ENCODE results near the gene PFN3.

PFN3 gene

DNA sequence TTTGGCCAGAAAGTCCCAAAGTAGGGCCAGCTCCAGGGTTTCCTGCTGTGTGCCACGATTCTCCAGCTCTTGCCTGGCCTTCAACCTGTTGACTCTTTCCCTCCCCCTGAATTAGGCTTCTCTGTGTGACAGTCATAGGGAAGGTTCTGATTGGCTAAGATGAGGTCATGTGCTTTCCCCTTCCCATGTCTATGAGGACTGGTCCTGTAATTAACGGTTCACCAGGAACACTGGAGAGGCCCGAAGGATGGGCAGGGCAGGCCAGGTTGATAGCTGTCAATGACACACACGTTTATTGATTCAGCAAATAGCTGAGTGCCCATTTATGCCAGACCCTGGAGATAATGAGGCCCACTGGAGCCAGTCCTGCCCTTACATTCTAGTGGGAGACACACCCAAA lies 37.2 kb upstream of the PFN3 start:
- DNase-seq, result no peak

DNA sequence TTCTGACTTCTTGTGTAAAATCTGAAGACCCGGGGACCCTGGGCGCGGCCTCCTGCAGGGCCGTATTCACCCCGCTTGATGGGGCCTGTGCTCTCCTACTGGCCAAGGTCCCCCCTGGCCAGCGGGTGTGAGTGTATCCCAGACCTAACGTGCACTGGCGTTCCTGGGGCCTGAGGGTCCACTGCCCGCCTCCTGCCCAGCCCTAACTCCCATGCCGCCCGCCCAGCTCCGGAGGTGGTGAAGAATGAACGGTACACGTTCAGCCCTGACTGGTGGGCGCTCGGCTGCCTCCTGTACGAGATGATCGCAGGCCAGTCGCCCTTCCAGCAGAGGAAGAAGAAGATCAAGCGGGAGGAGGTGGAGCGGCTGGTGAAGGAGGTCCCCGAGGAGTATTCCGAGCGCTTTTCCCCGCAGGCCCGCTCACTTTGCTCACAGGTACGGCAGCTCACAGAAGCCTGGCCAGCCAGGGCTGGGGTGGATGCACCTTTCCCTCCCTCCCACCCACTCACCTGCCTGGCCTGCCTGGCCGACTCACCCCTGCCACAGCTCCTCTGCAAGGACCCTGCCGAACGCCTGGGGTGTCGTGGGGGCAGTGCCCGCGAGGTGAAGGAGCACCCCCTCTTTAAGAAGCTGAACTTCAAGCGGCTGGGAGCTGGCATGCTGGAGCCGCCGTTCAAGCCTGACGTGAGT lies 35.5 kb upstream of the PFN3 start:
- DNase-seq, result no peak

DNA sequence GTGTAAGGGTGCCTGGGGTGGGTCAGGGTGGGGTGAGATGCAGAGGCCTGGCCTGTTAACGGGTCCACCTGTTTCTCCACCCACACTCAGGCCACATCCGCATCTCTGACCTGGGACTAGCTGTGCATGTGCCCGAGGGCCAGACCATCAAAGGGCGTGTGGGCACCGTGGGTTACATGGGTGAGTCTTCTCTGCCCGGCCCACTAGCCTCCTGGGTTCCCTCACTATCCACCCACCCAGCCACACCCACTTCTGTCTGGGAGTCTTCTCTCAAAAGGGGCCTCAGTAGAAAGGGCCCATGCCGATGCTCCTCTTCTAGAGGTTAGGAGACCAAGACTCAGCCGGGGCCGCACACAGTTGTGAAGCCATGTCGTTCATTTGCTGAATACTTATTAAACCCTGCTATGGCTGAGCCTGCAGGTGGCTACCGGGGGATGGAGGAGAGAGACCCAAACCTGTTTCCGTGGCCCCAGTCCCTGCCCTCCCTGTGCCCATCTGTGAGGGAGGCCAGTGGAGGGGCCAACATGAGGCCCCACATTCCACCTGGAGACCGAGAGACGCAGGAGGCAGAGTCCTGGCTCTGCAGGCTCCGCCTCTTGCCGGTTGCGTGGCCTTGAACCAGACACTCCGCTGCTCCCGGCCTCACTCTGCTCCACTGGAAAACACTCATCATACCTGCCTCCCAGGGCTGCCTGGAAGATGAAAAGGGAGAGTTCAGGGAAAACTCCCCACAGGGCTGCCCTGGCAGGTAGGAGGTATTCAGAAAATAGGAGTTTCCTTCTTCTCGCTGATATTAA lies 34.7 kb upstream of the PFN3 start:
- DNase-seq, result no peak

DNA sequence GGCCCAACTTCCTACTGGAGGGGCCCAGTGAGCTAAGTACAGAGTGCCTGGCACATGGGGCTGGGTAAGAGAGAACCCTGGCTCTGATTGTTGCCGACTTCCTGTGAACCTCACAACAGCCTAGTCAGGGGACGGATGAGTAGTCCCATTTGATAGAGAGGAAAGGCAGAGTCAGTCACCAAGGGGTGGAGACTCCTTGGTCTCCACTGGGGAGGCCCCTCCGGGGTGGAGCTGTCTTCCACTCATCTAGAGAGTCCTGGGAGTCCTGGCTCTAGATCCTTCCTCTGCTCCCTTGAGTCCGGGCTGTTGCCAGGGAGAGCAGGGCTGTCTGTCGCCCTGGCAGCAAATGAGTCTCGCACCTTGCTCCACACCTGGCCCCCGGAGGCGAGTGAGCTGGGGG lies 34.0 kb upstream of the PFN3 start:
- DNase-seq, result no peak

DNA sequence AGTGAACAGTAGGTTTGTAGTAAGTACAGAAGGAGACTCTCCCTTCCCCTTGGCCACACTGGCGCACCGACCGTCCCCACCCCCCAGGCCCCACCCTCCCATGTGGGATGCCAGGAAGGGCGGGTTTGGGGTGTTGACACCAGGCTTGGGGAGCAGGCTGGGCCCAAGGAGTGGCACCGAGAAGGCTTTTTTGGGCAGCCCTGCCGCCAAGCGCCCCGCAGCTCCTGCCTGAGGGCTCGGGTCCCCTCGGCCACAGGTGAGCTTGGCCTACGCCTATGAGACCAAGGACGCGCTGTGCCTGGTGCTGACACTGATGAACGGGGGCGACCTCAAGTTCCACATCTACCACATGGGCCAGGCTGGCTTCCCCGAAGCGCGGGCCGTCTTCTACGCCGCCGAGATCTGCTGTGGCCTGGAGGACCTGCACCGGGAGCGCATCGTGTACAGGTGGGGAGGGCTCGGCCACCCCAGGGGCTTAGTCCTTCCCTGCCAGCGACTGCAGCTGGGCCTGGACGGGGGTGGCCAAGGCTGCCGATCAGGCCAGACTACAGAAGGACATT lies 33.3 kb upstream of the PFN3 start:
- no peak for DNase-seq

DNA sequence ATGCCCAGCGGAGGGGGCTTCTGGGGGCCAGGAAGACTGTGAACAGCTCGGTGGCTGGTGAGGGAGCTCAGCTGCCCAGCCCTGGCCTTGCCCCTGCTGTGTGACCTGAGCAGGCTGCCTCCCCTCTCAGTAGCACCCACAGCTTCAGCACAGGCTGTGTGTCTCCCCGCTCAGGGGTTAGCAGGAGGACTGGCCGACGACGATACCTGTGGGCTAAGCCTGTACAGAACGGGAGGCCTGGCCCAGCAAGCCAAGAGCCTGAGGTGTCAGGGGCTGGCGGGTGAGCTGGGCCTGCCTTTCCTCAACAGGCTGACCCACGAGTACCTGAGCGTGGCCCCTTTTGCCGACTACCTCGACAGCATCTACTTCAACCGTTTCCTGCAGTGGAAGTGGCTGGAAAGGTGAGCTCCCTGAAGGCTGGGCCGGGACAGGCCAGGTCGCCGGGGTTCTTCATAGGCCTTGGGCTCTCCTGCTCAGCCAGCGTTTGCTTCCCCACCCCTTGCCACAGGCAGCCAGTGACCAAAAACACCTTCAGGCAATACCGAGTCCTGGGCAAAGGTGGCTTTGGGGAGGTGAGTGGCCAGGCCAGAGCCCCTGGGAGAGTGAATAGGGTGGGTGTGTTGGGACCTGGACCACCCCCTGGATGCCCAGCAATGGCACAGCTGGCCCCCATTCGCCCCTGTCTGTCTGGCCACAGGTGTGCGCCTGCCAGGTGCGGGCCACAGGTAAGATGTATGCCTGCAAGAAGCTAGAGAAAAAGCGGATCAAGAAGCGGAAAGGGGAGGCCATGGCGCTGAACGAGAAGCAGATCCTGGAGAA lies 32.6 kb upstream of the PFN3 start:
- DNase-seq, result no peak

DNA sequence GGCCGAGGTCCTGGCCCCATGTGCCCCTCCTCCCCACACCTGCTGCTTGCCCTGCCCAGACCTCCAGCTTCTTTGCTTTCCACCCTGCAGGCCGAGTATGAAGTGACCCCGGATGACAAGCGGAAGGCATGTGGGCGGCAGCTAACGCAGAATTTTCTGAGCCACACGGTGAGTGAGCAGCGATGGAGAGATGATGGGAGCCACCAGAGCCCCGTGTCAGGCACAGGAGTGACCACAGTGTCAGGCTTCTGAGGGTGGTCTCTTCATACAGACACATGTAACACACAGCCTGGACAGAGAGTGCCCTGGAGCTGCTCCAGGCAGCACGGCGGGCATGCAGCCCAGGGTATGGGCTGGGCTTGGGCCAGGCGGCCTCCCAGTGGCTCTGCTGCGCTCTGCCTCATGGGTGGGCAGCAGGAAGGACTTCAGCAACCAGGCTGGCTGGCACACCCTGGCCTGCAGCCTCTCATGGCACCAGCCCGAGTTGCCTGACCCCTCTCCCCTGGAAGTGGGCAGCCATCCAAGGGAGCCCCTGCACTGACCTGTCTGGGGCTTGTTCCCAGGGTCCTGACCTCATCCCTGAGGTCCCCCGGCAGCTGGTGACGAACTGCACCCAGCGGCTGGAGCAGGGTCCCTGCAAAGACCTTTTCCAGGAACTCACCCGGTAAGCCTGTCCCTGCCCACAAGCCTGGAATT lies 31.8 kb upstream of the PFN3 start:
- DNase-seq, result no peak

DNA sequence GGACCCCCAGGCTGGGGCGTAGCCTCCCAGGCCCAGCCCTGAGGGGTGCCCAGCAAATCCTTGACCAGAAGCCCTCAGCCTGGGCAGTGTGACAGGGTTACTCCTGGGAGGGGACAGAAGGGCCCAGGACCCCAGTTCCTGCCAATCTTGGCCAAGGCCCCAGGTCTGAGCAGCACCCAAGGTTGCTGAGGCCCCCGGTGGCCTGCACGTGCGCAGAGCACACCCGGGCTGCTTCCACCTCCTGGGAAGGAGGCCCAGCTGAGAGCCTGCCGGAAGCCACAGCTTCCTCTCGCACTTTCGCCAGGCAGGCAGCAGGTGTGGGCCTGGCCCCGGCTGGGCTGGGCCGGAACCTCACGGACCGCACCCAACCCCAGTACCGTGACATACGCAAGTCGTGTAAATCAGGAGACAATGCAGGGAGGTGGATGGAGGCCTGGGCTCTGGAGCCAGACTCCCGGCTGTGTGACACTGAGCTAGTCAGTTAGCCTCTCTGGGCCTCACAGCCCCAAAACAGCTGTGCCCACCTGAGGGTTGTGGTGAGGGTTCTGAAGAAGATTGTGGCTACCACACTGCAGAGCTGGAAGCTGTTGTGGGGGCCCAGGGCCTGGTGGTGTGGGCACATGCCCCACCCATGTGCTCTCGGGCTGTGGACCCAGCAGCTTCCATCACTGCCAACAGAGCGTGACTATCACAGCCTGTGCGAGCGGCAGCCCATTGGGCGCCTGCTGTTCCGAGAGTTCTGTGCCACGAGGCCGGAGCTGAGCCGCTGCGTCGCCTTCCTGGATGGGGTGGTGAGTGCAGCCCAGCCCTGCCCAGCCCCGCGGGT lies 31.1 kb upstream of the PFN3 start:
- no peak for DNase-seq

DNA sequence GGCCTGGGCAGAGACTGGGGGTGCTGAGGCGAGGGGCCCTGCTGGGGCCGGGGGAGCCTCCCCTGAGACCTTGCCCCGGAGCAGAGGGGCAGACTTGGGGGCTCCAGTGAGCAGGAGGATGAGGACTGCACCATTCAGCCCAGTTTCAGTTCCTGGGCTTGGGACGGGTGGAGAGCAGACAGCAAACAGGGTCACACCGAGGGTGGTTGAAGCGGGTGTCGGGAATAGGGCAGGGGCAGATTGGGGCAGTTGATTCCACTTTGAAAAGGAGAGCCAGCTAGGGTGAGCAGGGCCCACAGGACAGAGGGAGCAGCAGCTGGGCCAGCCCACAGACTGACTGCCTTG lies 30.5 kb upstream of the PFN3 start:
- no peak for DNase-seq

DNA sequence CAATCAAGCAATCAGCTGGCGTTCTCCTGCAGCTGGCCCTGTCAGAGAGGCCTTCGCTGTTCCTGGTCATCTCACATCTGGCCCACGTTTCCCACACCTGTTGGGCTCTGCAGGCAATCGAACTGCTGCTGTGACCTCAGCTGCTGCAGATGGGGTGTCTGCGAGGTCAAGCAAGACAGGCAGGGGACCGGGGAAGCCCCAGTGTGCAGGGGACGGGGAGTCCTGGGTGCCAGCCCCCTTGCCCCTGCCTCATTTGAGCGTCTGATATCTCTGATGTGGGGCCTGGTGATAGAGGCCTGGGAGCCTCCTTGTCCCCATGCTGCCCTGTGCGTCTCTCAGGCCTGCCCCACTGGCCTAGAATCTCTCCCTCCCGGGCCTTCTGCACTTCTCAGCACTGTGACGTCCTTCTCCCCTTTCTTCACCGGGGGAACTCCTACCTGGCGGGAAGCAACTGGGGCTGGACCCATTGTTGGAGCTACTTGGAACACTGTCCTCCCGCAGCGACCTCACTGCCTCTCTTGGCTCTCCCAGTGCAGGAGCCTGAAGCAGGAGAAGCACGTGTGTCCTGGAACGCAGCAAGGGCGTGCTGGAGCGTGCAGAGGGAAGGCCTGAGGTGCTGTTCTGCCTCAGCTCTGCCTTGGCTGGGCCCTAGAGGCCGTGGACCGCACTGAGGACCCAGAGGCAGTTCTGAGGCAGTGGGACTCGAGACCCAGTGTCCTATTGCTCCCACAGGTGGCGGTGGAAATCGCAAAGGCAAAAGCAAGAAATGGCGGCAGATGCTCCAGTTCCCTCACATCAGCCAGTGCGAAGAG lies 29.9 kb upstream of the PFN3 start:
- DNase-seq, result no peak

DNA sequence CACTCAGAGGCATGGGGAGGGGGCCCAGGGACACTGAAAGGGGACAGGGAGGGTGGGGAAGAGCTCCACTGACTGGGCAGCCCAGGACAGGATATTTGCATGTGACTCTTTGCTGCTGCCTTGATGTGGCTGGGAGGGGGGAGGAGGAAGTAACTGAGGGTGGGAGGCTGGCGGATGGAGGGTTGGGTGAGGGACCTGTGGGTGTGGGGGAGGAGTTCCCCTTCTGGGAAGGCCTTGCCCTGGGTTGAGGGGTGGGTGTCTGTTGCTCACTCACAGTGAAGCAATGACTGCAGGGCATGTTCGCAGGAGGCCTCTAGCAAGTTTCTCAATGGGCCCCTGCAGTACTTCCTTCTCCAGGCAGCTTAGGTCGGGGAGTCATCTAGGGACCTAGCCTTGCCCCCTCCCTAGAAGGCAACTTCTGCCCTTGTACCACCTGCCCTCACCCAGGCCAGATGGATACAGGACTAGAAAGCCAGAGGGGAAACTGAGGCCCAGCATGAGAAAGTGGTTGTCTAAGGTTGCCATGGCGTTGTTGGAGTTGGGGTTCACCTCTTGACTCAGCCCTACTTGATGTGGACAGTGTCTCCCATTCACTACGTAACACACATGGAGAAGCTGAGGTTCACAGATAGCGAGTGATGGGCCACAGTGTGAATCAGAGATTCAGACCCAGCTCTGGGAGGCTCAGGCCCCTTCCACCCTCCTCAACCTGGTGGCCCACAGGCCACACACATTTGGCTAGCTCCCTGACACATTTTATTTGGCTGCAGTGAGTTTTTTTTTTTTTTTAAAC lies 29.0 kb upstream of the PFN3 start:
- DNase-seq, result no peak

DNA sequence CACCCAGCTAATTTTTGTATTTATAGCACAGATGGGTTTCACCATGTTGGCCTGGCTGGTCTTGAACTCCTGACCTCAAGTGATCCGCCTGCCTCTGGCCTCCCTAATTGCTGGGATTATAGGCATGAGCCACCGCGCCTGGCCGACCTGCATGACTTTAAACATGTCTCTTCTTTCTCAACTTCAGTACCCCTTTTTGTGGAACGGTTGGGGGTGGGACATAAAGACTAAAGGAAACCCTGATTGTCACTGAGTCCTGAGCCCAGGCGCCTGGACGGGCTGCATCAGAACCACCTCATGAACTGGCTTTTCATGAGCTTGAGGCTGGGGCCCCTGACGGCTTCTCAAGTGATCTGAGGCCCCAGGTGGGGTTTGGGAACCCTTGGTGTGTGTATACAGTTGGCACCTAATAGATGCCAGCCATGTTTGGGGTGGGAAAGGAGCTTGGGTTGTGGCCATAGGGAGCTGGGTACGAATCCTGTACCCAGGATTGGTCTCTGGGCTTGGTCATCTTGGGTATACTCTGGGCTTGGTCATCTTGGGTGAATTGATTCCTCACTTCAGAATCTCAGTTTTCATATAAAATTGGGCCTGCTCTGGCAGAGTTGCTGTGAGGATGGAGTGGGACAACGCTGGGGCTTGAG lies 28.2 kb upstream of the PFN3 start:
- no peak for DNase-seq

DNA sequence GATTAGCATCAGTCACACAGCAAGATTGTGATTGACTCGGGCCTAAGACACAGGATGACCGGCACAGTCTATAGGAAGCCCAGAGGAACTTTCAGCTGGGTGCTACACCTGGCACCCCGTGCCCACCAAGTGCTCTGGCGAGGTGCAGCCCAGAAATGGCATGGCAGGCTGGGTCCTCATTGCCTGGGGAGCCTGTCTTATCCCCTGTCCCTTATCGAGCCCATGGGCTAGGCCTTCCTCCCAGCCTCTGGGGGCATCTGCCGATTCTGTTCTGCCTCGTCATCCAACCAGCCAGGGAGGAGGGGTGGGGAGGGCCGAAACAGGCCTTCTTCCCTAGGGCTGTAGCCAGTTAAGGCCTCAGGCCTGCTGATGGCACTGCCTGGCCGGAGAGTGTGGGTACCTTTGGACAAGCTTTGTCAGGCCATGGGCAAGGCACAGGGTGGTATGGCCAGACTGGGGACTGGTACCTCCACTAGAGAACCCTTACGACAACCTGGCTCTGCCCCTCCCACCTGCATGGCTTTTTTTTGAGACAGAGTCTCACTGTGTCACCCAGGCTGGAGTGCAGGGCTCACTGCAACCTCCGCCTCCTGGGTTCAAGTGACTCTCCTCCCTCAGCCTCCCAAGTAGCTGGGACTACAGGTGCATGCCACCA lies 27.6 kb upstream of the PFN3 start:
- no peak for DNase-seq

DNA sequence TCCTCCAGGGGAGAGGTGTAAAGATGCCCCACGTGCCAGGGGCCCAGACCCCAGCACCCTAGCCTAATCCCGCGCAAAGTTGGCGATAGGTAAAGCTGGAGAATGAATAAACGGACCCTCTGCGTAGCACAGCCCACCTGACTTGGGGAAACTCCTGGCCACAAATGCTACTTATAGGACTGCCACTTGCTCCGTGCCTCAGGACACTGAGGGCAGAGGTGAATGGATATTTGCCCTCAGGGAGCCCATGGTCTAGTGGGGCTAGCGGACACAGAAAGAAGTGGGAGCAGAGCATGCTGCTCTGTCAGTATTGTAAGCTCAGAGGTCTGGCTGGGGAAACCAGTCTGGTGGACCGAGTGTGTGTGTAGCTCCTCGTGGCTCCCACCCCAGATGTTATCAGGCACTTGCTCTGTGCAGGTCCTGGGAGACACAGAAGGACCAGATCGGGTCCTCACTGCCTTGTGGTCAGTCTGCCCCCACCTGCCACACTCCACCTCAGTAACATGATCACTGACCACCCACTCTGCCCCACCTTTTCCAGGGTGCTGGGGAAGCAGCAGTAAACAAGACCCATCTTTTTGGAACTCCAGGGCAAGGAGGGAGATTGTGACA lies 26.9 kb upstream of the PFN3 start:
- DNase-seq, result no peak

DNA sequence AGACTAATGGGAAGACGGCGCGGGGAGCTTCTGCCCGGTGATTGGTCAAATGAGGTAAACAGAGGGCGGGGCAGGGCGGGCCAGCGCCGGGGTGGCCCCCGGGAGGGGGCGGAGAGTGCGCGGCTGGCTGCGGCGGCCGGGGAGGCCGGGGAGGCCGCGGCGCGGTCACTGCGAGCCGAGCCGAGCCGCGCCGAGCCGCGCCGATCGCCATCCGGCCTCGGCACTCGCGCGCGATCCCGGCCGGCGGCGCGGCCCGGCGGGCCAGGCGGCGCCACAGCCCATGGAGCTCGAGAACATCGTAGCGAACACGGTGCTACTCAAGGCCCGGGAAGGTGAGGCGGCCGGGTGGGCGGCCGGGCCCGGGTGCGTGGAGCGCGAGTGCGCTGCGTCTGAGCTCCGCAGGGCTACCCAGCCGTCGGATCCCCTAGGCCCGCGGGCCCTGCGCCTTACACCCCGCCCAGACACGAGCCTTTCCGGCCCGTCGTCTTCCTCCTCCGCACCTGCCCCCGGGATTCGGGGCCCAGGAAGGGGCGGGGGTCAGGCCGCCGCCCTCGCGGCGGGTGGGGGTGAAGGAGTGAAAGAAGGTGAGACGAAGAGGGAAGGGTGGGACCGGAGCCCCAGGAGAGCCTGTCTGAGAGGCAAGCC lies 26.2 kb upstream of the PFN3 start, which contains the start of gene GRK6:
Gene GRK6 (plus strand): TSS at position 111 of the 645 bp plus-strand sequence. CDS start 170 bp downstream, at position 281.
- DNase-seq, result no peak

DNA sequence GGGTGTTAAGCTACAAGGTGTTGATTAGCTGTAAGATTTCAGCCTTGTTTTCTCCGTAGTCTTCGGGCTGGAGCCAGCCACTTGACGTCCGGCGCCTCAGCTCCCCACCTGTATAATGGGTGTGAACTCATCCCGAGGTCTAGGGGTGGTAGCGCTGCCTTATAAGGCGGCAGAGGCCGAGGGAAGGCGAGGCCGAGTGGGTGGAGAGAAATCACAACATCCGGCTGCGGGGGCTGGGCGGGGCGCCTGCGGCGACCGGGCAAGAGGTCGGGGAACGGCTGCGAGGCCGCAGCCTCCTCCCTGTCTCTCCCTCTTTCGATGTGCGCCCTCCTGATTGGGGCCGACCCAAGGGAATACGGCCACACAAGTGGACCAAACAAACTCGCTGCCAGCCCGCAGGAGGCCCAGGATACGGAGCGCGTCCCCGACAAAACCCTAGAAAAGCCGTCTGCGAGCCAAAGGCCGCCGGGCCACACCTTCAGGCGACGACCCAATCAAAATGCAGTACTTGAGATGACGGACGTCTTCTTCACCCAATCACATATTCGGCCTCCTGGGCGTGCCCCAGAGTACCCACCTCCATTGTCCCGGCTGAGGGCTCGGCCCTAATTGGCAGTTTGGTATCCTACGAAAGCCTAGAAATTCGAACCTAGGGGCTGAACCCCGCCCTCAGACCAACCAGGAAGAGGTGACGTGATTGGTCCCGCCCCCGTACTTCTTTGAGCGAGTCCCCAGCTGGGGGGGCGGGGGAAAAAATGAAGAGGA lies 25.5 kb upstream of the PFN3 start:
- DNase-seq, result peak; percentile 96

DNA sequence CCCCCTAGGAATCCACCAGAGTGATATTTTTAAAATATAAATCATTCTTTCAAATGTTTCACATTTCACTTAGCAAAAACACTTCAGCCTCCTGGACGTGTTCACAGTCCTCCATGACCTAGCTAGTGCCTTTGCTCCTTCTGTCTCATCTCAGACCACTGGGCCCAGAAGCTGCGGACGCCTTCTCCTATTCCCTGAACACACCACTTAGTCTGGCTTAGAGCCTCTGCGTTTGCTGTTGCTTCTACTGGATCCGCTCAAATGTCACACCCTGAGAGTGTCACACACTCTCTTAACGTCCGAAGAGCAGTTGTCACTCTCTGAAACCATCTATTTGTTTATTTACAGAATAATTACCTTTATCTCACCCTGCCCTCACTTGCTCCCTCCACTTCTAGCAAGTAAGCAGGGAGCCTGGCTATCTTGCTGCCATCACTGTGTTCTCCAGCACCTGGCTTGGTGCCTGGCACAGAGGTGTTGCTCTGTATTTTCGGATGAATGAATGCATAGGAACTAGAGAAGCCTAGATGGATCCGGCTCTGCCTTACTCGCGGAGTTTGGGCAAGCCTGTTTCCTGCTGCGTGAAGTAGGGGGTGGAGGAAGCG lies 24.8 kb upstream of the PFN3 start:
- peak; percentile 46 for DNase-seq

Data from NCI-H510A treated with DMSO at 0.1 percent for 48 hours (cell line).